ENCODE data around the gene ATOSA.

ATOSA gene

DNA sequence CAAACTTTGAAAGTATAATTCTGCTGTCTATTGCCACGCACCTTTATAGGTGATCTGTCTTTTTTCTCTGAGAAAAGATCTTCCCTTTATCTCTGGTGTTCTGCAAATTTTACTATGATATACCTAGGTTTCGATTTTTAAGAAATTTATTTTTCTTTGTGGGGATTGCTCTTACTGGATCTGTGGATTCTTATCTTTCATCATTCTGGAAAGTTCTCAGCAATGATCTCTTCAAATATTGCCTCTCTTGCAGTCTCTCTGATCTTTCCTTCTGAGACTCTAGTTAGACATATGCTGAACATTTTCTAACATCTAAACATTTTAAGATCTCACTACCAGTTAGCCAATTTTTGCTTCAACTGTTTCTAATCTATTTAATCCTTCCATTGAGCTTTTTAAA lies 47.0 kb upstream of the ATOSA start:
- Histone ChIP-seq H3K27ac (replicated peaks) (no peak overlapping the region), H3K27me3 (ENCODE audit: insufficient read depth, poor library complexity, severe bottlenecking) (no peaks in the 10 kb centered on the region), H3K4me3 (replicated peaks; ENCODE audit: insufficient read depth, low read length) (no peak overlapping the region)
- DNase-seq (ENCODE audit: low read depth in 1 of 2, low spot score in 1 of 2), result no peak
- TF ChIP-seq, protein P1, sequence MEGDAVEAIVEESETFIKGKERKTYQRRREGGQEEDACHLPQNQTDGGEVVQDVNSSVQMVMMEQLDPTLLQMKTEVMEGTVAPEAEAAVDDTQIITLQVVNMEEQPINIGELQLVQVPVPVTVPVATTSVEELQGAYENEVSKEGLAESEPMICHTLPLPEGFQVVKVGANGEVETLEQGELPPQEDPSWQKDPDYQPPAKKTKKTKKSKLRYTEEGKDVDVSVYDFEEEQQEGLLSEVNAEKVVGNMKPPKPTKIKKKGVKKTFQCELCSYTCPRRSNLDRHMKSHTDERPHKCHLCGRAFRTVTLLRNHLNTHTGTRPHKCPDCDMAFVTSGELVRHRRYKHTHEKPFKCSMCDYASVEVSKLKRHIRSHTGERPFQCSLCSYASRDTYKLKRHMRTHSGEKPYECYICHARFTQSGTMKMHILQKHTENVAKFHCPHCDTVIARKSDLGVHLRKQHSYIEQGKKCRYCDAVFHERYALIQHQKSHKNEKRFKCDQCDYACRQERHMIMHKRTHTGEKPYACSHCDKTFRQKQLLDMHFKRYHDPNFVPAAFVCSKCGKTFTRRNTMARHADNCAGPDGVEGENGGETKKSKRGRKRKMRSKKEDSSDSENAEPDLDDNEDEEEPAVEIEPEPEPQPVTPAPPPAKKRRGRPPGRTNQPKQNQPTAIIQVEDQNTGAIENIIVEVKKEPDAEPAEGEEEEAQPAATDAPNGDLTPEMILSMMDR (IDR thresholded peaks at IDR 0.05; ENCODE audit: insufficient read depth, low read length), result no peak
- TF ChIP-seq POLR2AphosphoS5 (IDR thresholded peaks at IDR 0.05; ENCODE audit: low read depth), result no peak
- TF ChIP-seq, protein P2, sequence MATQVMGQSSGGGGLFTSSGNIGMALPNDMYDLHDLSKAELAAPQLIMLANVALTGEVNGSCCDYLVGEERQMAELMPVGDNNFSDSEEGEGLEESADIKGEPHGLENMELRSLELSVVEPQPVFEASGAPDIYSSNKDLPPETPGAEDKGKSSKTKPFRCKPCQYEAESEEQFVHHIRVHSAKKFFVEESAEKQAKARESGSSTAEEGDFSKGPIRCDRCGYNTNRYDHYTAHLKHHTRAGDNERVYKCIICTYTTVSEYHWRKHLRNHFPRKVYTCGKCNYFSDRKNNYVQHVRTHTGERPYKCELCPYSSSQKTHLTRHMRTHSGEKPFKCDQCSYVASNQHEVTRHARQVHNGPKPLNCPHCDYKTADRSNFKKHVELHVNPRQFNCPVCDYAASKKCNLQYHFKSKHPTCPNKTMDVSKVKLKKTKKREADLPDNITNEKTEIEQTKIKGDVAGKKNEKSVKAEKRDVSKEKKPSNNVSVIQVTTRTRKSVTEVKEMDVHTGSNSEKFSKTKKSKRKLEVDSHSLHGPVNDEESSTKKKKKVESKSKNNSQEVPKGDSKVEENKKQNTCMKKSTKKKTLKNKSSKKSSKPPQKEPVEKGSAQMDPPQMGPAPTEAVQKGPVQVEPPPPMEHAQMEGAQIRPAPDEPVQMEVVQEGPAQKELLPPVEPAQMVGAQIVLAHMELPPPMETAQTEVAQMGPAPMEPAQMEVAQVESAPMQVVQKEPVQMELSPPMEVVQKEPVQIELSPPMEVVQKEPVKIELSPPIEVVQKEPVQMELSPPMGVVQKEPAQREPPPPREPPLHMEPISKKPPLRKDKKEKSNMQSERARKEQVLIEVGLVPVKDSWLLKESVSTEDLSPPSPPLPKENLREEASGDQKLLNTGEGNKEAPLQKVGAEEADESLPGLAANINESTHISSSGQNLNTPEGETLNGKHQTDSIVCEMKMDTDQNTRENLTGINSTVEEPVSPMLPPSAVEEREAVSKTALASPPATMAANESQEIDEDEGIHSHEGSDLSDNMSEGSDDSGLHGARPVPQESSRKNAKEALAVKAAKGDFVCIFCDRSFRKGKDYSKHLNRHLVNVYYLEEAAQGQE (IDR thresholded peaks at IDR 0.05; ENCODE audit: insufficient replicate concordance, low read depth), result no peak

DNA sequence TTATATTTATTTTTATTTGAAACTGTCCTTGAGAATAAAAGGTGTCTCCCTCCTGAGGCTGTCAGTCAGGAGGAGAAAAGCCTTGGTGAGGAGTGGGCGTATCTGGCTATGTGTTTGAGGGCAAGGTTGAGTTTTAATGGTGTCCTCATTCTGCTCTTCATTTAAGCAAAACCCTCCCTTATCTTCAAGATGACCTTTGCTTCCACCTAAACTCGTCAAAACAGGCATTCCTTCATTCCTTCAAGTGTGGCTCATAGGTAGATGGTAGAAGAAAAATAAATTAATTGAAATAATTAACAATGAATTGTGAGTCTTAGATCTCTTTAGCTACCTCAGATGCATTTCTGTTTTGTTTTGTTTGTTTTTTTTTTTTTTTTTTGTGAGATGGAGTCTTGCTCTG lies 39.4 kb upstream of the ATOSA start:
- no peaks in the 10 kb centered on the region for H3K27me3 ChIP-seq (ENCODE audit: insufficient read depth, poor library complexity, severe bottlenecking)
- no peak for TF ChIP-seq POLR2AphosphoS5 (IDR thresholded peaks at IDR 0.05; ENCODE audit: low read depth)
- TF ChIP-seq SPI1 (IDR thresholded peaks at IDR 0.05; ENCODE audit: borderline replicate concordance, low read depth), result no peak
- TF ChIP-seq, protein P1 (IDR thresholded peaks at IDR 0.05; ENCODE audit: insufficient read depth, low read length), result no peak
- TF ChIP-seq GABPA (IDR thresholded peaks at IDR 0.05; ENCODE audit: low read depth), result no peak
- TF ChIP-seq, protein P2 (IDR thresholded peaks at IDR 0.05; ENCODE audit: insufficient replicate concordance, low read depth), result no peak
- H3K4me3 ChIP-seq (replicated peaks; ENCODE audit: insufficient read depth, low read length), result no peak overlapping the region
- H3K27ac ChIP-seq (replicated peaks), result no peak overlapping the region
- no peak for DNase-seq (ENCODE audit: low read depth in 1 of 2, low spot score in 1 of 2)

DNA sequence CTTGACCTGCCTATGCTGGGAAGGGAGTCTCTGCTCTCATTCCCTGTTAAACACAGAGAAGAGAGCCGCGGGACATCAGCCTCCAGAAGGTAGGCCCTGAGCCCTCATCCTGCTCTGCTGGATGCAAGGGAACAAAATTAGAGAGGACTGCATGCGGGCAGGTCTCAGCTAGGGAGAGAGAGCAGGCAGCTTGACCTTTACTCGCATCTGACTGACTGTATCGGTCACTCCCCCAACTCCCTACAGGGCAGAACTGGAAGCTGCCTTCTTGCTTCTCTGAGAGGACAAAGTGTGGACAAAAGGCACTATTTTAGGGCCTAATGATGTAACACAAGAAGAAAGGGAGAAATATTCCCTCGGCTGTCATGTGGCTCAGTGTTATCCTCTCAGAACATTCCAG lies 38.7 kb upstream of the ATOSA start:
- TF ChIP-seq, protein P2 (IDR thresholded peaks at IDR 0.05; ENCODE audit: insufficient replicate concordance, low read depth), result no peak
- TF ChIP-seq GABPA (IDR thresholded peaks at IDR 0.05; ENCODE audit: low read depth) (no peak), POLR2AphosphoS5 (IDR thresholded peaks at IDR 0.05; ENCODE audit: low read depth) (no peak), SPI1 (IDR thresholded peaks at IDR 0.05; ENCODE audit: borderline replicate concordance, low read depth) (no peak)
- TF ChIP-seq, protein P1 (IDR thresholded peaks at IDR 0.05; ENCODE audit: insufficient read depth, low read length), result no peak
- no peak overlapping the region for H3K4me3 ChIP-seq (replicated peaks; ENCODE audit: insufficient read depth, low read length)
- no peaks in the 10 kb centered on the region for H3K27me3 ChIP-seq (ENCODE audit: insufficient read depth, poor library complexity, severe bottlenecking)
- H3K27ac ChIP-seq (replicated peaks), result no peak overlapping the region
- no peak for DNase-seq (ENCODE audit: low read depth in 1 of 2, low spot score in 1 of 2)
